ENCODE measurements around the gene MYCN.

DNA sequence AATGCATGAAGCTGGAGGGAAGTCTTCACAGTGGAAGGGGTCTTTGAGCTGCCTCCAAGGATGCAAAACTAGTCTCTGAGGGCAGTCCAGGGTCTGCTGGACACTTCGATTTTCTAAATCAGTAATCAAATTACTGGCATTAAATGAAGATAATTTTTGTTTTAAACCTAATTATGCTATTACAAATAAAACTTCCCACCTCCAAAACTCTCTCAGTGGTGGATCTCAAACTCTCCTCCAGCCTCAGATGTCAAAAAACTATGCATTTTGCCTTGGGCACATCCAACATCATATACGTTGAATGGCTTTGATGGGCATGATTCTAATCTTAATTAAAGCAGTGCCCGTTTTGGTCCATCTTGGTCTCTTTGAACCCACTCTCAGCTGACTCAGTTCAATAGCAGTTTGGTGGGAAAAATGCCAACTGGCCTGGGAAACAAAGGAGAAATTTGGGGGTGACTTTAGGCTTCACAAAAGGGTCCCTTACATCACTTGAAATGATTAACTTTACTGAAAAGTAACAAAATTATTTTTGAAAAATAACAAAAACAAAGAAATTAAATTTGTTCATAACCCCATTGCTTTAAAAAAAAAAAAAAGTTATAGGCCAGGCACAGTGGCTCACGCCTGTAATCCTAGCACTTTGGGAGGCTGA lies 5.9 kb upstream of the MYCN start:
- TF ChIP-seq, protein P1, sequence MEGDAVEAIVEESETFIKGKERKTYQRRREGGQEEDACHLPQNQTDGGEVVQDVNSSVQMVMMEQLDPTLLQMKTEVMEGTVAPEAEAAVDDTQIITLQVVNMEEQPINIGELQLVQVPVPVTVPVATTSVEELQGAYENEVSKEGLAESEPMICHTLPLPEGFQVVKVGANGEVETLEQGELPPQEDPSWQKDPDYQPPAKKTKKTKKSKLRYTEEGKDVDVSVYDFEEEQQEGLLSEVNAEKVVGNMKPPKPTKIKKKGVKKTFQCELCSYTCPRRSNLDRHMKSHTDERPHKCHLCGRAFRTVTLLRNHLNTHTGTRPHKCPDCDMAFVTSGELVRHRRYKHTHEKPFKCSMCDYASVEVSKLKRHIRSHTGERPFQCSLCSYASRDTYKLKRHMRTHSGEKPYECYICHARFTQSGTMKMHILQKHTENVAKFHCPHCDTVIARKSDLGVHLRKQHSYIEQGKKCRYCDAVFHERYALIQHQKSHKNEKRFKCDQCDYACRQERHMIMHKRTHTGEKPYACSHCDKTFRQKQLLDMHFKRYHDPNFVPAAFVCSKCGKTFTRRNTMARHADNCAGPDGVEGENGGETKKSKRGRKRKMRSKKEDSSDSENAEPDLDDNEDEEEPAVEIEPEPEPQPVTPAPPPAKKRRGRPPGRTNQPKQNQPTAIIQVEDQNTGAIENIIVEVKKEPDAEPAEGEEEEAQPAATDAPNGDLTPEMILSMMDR (IDR thresholded peaks at IDR 0.05) = no peak
- no peak for TF ChIP-seq POLR2A (IDR thresholded peaks at IDR 0.05)
